Umbilical cord (tissue), 2 donors: Measurements from ENCODE around the gene FAM133A. TPM values are rescaled to one million over a fixed set of nuclear protein-coding genes. Genes with fewer than 3 reads are reported as not detected.
A peak's percentile ranks its signal among the peaks of the same experiment; 100 is the strongest.

Source experiments
- DNase-seq: peaks from one replicate; pipeline ENCODE4 v3.0.0-alpha.2; 2015; ENCODE audit warnings: low spot score
- total RNA-seq: library from RNA; depleted of rRNA; stranded (reverse); fragments of >200 nt; gene quantifications from one replicate; pipeline ENCODE4 v1.2.3, GENCODE V29; 2014; ENCODE audit warnings: low replicate concordance; ENCODE audit not compliant: insufficient read depth

The FAM133A gene
- 8.2 TPM for total RNA-seq

DNA sequence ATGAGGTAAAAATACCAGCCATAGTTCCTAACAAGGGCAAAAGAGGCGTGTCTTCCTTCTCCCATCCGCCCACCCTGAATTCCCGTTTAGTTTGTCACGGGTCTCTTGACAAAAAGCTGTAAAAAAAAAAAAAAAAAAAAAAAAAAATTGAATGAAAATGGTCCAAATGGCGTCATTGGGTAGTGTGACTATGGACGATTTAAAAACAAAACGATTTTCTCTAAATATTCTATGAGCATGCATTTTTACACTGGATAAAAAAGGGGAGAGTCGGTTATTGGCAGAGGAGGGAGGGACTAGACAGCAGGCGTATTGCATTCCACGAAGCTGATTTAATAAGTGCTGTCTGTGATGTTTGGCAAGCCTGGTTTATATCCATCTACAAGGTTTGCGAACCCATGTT lies at the start of gene FAM133A:
Gene FAM133A, plus strand, starts transcription at position 338 of the 403 bp plus-strand sequence. CDS start 35,214 bp downstream, outside the sequence.
- DNase-seq, result peak; percentile 77

DNA sequence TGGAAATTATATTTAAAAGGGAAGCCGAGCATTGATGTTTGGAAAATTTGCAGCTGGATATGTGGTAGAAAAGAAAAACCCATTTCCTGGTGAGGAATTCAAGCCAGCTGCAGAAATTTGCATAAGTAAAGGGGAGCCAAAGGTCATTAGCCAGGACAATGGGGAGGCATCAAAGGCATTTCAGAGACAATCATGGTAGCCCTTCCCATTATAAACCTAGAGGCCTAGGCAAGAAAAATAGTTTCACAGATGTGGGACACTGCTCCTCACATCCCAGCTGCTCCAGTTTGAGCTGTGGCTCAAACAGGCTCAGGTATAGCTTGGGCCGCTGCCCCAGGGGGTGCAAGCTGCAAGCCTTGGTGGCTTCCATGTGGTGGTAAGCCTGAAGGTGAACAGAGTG lies 36.4 kb upstream of the FAM133A start:
- no peak for DNase-seq

GRCh38 chrX:93649381-93649780 lies 24.6 kb upstream of the FAM133A start:
- DNase-seq, result no peak

DNA sequence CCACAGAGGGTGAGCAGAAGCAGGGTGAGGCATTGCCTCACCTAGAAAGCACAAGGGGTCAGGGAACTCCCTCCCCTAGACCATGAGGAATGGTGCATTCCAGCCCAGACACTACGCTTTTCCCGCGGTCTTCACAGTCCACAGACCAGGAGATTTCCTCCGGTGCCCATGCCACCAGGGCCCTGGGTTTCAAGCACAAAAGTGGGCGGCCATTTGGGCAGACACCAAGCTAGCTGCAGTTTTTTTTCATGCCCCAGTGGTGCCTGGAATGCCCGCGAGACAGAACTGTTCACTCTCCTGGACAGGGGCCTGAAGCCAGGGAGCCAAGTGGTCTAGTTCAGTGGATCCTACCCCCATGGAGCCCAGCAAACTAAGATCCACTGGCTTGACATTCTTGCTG lies 13.4 kb upstream of the FAM133A start:
- no peak for DNase-seq

DNA sequence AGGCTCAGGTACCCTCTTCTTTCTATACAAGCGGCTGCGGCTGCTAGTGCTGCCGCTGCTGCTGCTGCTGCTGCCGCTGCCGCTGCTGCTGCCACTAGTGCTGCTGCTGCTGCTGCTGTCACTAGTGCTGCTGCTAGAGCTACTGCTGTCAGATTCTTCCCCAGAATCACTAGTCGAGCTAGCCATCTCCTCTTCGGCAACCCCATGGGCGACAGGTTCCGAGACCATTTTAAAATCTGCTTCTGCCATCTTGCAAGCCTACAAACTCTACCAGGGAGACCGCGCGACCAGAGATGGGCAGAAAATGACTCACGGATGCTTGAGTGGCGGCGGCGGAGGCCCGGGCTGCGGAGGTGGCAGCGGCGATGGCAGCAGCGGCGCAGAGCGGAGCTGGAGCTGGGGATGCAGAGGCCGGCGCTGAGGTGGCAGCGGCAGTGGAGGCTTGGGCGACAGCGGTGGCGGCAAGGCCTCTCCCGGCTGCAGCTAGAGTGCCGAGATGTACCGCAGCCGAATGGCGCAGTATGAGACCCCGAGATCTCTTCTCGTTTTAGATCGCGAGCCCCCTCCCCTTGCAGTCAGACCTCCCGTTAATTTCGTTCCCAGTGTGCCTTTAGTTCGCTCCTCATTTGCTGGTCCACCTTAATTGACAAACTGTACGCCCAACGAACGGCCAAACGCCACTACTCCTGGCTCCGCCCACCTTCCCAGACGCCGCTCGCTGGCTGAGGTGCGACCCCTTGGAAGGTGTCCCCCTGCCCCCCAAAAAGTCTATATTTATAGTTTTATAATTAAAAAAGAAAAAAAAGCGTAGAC lies 744 bp upstream of the FAM133A start, which contains the start of gene NAP1L3:
Gene NAP1L3, minus strand, starts transcription at position 523 of the 813 bp plus-strand sequence. Its CDS starts 274 bp downstream, at position 249.
- DNase-seq, result peak; percentile 89

DNA sequence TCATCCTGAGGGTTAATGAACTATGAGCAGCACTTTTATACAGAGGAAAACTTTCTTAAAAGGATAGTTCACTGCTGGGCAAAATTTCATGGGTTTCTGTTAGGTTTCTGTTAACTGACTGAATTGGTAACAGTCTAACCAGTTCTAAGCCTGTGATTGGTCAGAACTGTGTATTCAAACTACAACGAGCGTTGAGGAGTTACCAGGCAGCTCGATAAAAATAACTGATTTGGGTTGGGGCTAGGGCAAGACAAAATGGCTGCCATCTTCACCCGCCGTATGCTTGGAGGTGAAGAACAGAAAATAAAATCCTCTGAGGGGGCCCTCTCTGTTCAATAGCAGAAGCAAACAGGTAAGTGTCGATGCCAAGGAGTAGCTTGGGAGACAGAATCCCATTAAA lies 22.0 kb downstream of the FAM133A start:
- DNase-seq, result no peak

GRCh38 chrX:93703701-93704100 lies 29.7 kb downstream of the FAM133A start:
- no peak for DNase-seq

DNA sequence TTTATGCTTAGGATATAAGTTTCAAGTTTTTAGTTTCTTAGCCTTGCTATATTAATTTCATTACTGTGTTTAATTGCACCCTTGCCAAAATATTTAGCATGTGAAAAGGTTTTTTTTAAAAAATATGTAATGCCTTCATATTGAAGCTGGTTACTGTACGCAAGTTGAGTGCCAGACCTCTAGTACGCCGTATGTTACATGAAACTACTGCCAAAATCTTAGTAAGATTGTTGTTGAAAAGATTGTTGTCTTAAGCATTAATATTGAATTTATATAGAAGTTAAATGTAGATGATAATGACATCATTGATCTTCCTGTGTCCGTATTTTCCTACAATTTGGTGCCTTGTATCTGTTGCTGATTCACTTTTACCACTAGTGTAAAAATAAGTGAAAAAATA lies 37.1 kb downstream of the FAM133A start:
- no peak for DNase-seq

DNA sequence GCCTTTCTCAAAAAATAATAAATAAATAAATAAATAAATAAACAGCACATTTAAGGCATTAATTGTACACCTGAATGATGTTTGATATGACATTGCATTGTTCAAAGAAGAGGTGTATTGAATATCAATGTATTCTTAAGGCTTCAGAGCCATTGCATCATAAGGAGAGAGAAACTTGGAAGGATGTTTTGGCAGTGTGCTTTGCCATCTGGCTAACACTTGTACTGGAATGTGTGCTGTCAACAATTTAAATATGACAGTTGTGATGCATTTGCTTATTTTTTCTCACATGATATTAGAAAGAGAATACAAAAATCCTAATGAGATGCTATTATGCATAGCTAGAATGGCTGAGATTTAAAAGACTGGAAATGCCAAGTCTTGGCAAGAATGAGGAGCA lies 67.8 kb downstream of the FAM133A start:
- no peak for DNase-seq

- no peak for DNase-seq
Observed at GRCh38 chrX:93760163-93760562, 86.2 kb downstream of the FAM133A start.

Other genes with a start within 250 kb of the FAM133A start
- gene NAP1L3, start 628 bp upstream of the FAM133A start, total RNA-seq, result 9.6 TPM